KOPT-K1 (cell line): ENCODE data around the gene GLIS1.

Source experiments
- H3K27ac ChIP-seq: fragments of 200-600 bp; sonication (generic); 2 replicates; pipeline ENCODE4 v1.5.1; 2016; ENCODE audit warnings: antibody characterized with exemption, mild to moderate bottlenecking, low read depth, low read length; ENCODE audit not compliant: poor library complexity, severe bottlenecking
- H3K36me3 ChIP-seq: fragments of 200-600 bp; sonication (generic); 2 replicates; pipeline ENCODE4 v1.5.1; 2017; ENCODE audit warnings: antibody characterized with exemption, mild to moderate bottlenecking, low read length, moderate library complexity; ENCODE audit not compliant: insufficient read depth
- H3K9me3 ChIP-seq: fragments of 200-600 bp; sonication (generic); 2 replicates; pipeline ENCODE4 v1.5.1; 2017; ENCODE audit warnings: antibody characterized with exemption, low read length, mild to moderate bottlenecking; ENCODE audit not compliant: insufficient read depth, poor library complexity, severe bottlenecking

Gene GLIS1

GRCh38 chr1:53465023-53465957, 273.7 kb downstream of the GLIS1 start:
- H3K36me3 ChIP-seq: no peaks in the 10 kb centered on the region
- H3K9me3 ChIP-seq: no peaks in the 10 kb centered on the region

GRCh38 chr1:53463961-53464899, 274.7 kb downstream of the GLIS1 start:
- Histone ChIP-seq H3K27ac (no peak overlapping the region), H3K36me3 (no peaks in the 10 kb centered on the region), H3K9me3 (no peaks in the 10 kb centered on the region)

More at GRCh38 chr1:53465023-53465957, 273.7 kb downstream of the GLIS1 start:
- no peak overlapping the region for H3K27ac ChIP-seq

- no peak overlapping the region for H3K27ac ChIP-seq
- H3K36me3 ChIP-seq: no peaks in the 10 kb centered on the region
- H3K9me3 ChIP-seq: no peaks in the 10 kb centered on the region
These were observed 276.0 kb downstream of the GLIS1 start for GRCh38 chr1:53462769-53463501.

GRCh38 chr1:53462193-53462592, 276.8 kb downstream of the GLIS1 start:
- H3K36me3 ChIP-seq: no peaks in the 10 kb centered on the region
- no peak overlapping the region for H3K27ac ChIP-seq
- no peaks in the 10 kb centered on the region for H3K9me3 ChIP-seq

- H3K27ac ChIP-seq: no peak overlapping the region
- H3K36me3 ChIP-seq: no peaks in the 10 kb centered on the region
- no peaks in the 10 kb centered on the region for H3K9me3 ChIP-seq
These were observed 277.5 kb downstream of the GLIS1 start for GRCh38 chr1:53461323-53462044.

GRCh38 chr1:53460666-53461322, 278.2 kb downstream of the GLIS1 start:
- Histone ChIP-seq H3K27ac (no peak overlapping the region), H3K9me3 (no peaks in the 10 kb centered on the region), H3K36me3 (no peaks in the 10 kb centered on the region)

- H3K36me3 ChIP-seq: no peaks in the 10 kb centered on the region
- H3K27ac ChIP-seq: no peak overlapping the region
- no peaks in the 10 kb centered on the region for H3K9me3 ChIP-seq
These were observed 278.7 kb downstream of the GLIS1 start for GRCh38 chr1:53460211-53460634.

- H3K36me3 ChIP-seq: no peaks in the 10 kb centered on the region
These were observed 279.4 kb downstream of the GLIS1 start, which contains the start of gene DMRTB1 for GRCh38 chr1:53459321-53460175. TSS of gene DMRTB1 (plus strand) at chr1:53459399. CDS start at chr1:53459454, 55 bp downstream.

GRCh38 chr1:53458634-53459033, 280.3 kb downstream of the GLIS1 start:
- Histone ChIP-seq H3K9me3 (no peaks in the 10 kb centered on the region), H3K27ac (no peak overlapping the region), H3K36me3 (no peaks in the 10 kb centered on the region)

More at GRCh38 chr1:53459321-53460175, 279.4 kb downstream of the GLIS1 start, which contains the start of gene DMRTB1:
- Histone ChIP-seq H3K9me3 (no peaks in the 10 kb centered on the region), H3K27ac (no peak within 1 kb of the TSS)
